Lower leg skin (tissue), 3 donors: ENCODE results near the gene TMEM132D.

Experiments used
- POLR2A ChIP-seq, 2 donors: fragments of 450-650 bp; IDR thresholded peaks; one replicate each; pipeline ENCODE4 v1.6.1; 2016 to 2017; ENCODE audit warnings: antibody characterized with exemption in 2 of 2, mild to moderate bottlenecking in 1 of 2, moderate library complexity in 1 of 2
- TF ChIP-seq, protein P1 (sequence below), 3 donors: fragments of 450-650 bp; IDR thresholded peaks; one replicate each; pipeline ENCODE4 v1.5.1; 2016; ENCODE audit warnings: antibody characterized with exemption in 3 of 3, mild to moderate bottlenecking in 3 of 3, moderate library complexity in 2 of 3

DNA sequence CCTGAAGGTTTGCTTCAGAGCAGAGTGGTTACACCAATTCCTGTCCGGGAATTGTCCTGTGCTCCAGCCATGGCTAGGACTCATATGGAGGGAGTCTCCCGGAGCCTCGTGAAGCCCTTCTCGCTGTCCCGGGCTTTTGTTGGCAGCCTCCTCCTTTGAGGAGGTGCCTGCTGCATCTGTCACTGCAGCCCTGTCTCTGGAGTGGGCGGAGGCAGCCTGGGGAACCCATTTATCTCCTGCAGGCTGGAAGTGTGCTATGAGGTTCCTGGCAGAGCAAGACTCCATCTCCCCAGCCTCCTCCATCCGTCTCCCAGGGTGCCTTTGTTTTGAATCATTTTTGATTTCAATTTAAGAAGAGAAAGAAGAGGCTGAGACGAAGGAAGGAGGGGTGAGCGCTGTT lies 695.3 kb downstream of the TMEM132D start:
- TF ChIP-seq, protein P1, sequence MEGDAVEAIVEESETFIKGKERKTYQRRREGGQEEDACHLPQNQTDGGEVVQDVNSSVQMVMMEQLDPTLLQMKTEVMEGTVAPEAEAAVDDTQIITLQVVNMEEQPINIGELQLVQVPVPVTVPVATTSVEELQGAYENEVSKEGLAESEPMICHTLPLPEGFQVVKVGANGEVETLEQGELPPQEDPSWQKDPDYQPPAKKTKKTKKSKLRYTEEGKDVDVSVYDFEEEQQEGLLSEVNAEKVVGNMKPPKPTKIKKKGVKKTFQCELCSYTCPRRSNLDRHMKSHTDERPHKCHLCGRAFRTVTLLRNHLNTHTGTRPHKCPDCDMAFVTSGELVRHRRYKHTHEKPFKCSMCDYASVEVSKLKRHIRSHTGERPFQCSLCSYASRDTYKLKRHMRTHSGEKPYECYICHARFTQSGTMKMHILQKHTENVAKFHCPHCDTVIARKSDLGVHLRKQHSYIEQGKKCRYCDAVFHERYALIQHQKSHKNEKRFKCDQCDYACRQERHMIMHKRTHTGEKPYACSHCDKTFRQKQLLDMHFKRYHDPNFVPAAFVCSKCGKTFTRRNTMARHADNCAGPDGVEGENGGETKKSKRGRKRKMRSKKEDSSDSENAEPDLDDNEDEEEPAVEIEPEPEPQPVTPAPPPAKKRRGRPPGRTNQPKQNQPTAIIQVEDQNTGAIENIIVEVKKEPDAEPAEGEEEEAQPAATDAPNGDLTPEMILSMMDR (IDR thresholded peaks at IDR 0.05) = no peak
- no peak for TF ChIP-seq POLR2A (IDR thresholded peaks at IDR 0.05)
